Endothelial cell of umbilical vein (primary cell): ENCODE results near the gene IQCH.

Experiments
- CTCF ChIP-seq, 2 donors: IDR thresholded peaks; 1 replicate in 1 of 2; 2 replicates in 1 of 2; pipeline ENCODE4 v1.5.1; 2011; ENCODE audit warnings: low read length in 2 of 2, mild to moderate bottlenecking in 2 of 2, moderate library complexity in 2 of 2, control low read depth in 1 of 2, inconsistent platforms in 1 of 2, low read depth in 1 of 2; ENCODE audit not compliant: insufficient read depth in 1 of 2; ENCODE audit errors: extremely low read depth in 1 of 2
- MYC ChIP-seq: IDR thresholded peaks from one replicate; pipeline ENCODE4 v1.6.1; 2011; ENCODE audit warnings: mild to moderate bottlenecking, low read depth, low read length

DNA sequence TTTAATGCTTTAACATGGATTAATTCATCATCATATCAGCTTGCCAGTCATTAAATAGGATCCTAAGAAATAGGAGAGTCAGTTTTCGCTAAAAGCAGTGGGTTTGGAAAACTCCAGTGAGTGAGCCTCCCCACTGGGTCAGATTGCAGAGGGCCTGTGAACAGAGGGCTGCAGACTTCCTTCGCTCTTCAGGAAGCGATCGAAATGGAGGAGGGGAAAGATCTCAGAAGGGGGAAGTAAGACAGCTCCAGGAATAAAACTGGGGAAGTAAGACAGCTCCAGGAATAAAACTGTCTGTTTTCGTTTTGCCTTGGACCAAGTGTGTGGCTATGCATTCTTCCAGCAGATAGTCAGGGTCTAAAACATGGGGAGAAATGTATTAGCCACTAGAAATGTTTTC, 141.5 kb downstream of the IQCH start:
- TF ChIP-seq MYC: no peak
- TF ChIP-seq CTCF (IDR thresholded peaks at IDR 0.05; ENCODE audit: extremely low read depth in 1 of 2, insufficient read depth in 1 of 2, low read depth in 1 of 2, low read length in 2 of 2): no peak
